Caco-2 (cell line): ENCODE results near the gene P3H2. TPM values are rescaled to one million over a fixed set of nuclear protein-coding genes. Genes with fewer than 3 reads are reported as not detected.

Experiments
- BruUV-seq: library from RNA; stranded (reverse); fragments of 400-500 nt; replicated peaks from 2 replicates; lab custom pipeline; 2021; lab: Mats Ljungman, UMichigan
- CTCF ChIA-PET: fragments of 300-600 bp; sonication (Branson Sonifier 250); formaldehyde crosslinking; loops from one replicate; lab custom pipeline; 2022; ENCODE audit warnings: antibody characterized with exemption; lab: Charles Lee
- POLR2A ChIA-PET: fragments of 300-600 bp; sonication (Branson Sonifier 250); formaldehyde crosslinking; loops from one replicate; lab custom pipeline; 2022; ENCODE audit warnings: antibody characterized with exemption; lab: Charles Lee
- DNase-seq, 2 experiments: peaks; one replicate each; pipeline versions ENCODE4 v3.0.0 to v3.0.0-alpha.2; 2020 to 2022
- H3K27me3 ChIP-seq: replicated peaks from 2 replicates; pipeline ENCODE4 v1.6.0; 2011; ENCODE audit warnings: low read length; ENCODE audit not compliant: control insufficient read depth, insufficient read depth
- H3K36me3 ChIP-seq: 2 replicates; pipeline ENCODE4 v1.5.1; 2011; ENCODE audit warnings: low read length; ENCODE audit not compliant: control insufficient read depth, insufficient read depth
- H3K4me1 ChIP-seq: fragments of 250-450 bp; sonication (Bioruptor Pico); 2 replicates; pipeline ENCODE4 v1.5.1; 2020; ENCODE audit warnings: mild to moderate bottlenecking
- H3K4me3 ChIP-seq: 2 replicates; pipeline ENCODE4 v1.5.1; 2011; ENCODE audit warnings: low read depth, mild to moderate bottlenecking, control low read depth, low read length
- H3K9me3 ChIP-seq: fragments of 250-450 bp; sonication (Bioruptor Pico); 2 replicates; pipeline ENCODE4 v1.5.1; 2020; ENCODE audit warnings: mild to moderate bottlenecking, moderate library complexity
- H3K27ac Mint-ChIP-seq: one replicate; pipeline ENCODE4 v1.8.0; 2022; ENCODE audit warnings: mixed read lengths; ENCODE audit not compliant: unreplicated experiment
- H3K27me3 Mint-ChIP-seq: one replicate; pipeline ENCODE4 v1.8.0; 2022; ENCODE audit warnings: mixed read lengths; ENCODE audit not compliant: insufficient read depth, unreplicated experiment
- H3K36me3 Mint-ChIP-seq: one replicate; pipeline ENCODE4 v1.8.0; 2022; ENCODE audit warnings: mild to moderate bottlenecking, mixed read lengths; ENCODE audit not compliant: insufficient read depth, unreplicated experiment
- H3K4me1 Mint-ChIP-seq: one replicate; pipeline ENCODE4 v1.8.0; 2022; ENCODE audit warnings: low read depth, mixed read lengths; ENCODE audit not compliant: unreplicated experiment
- H3K4me3 Mint-ChIP-seq: one replicate; pipeline ENCODE4 v1.8.0; 2022; ENCODE audit warnings: mild to moderate bottlenecking, moderate library complexity, mixed read lengths; ENCODE audit not compliant: unreplicated experiment
- H3K9me3 Mint-ChIP-seq: one replicate; pipeline ENCODE4 v1.8.0; 2022; ENCODE audit warnings: mixed read lengths; ENCODE audit not compliant: unreplicated experiment
- CTCF ChIP-seq, 2 experiments: fragments of 200-600 bp in 1 of 2; IDR thresholded peaks; 1 replicate in 1 of 2; 2 replicates in 1 of 2; pipeline versions ENCODE4 v1.5.1 to v1.8.0; 2011 to 2022; ENCODE audit warnings: antibody characterized with exemption in 1 of 2, control low read depth in 1 of 2, inconsistent platforms in 1 of 2, low read depth in 1 of 2, low read length in 1 of 2, mild to moderate bottlenecking in 1 of 2, moderate library complexity in 1 of 2; ENCODE audit not compliant: insufficient read depth in 1 of 2, severe bottlenecking in 1 of 2, unreplicated experiment in 1 of 2
- intact Hi-C: fragments of 100-400 bp; cut with micrococcal nuclease; formaldehyde crosslinking; loops from one replicate; pipeline ENCODE4 v1.10.0; 2022; ENCODE audit not compliant: unreplicated experiment
- total RNA-seq: library from RNA; stranded (reverse); gene quantifications from 2 replicates; pipeline ENCODE4 v1.2.3, GENCODE V29; 2022

The P3H2 gene
- total RNA-seq, 1 experiment from 2014 or later, result 55.8 TPM

DNA sequence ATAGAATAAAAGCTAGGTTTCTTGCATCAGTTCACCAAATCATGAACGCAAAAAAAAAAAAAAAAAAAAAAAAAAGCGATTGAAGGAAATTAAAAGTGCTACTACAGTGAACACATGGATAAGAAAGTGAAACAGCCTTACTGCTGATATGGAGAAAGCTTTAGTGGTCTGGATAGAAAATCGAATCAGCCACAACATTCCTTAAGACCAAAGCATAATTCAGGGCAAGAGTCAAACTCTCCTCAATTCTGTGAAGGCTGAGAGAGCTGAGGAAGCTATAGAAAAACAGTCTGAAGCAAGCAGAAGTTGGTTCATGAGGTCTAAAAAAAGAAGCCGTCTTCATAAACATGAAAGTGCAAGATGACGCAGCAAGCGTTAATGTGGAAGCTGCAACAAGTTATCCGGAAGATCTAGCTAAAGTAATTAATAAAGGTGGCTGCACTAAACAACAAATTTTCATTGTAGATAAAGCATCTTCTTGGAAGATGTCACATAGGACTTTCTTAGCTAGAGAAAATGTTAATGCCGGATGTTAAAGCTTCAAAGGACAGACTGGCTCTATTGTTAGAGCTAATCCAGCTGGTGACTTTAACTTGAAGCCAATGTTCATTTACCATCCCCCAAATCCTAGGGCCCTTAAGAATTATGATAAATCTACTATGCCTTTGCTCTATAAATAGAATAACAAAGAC, 19.2 kb downstream of the P3H2 start:
- Mint-ChIP-seq H3K4me1 (peaks cover 14% of the 10 kb centered on the region), H3K27ac (no peak overlapping the region), H3K9me3 (no peaks in the 10 kb centered on the region), H3K4me3 (no peak overlapping the region), H3K27me3 (no peaks in the 10 kb centered on the region), H3K36me3 (peaks cover 6% of the 10 kb centered on the region)
- H3K4me1 ChIP-seq, result peaks cover 14% of the 10 kb centered on the region; the same call in 1 of the 2 replicates
- no peak overlapping the region for H3K4me3 ChIP-seq
- no peak for DNase-seq
- no peaks in the 10 kb centered on the region for H3K36me3 ChIP-seq
- H3K9me3 ChIP-seq, result no peaks in the 10 kb centered on the region
- POLR2A ChIA-PET, result no interaction called here
- BruUV-seq, result no TSS peak
- intact Hi-C loops, result no loop called here
- no peaks in the 10 kb centered on the region for H3K27me3 ChIP-seq
- CTCF ChIA-PET, result no interaction called here
- no peak for TF ChIP-seq CTCF (IDR thresholded peaks at IDR 0.05; ENCODE audit: insufficient read depth in 1 of 2, low read depth in 1 of 2, low read length in 1 of 2, severe bottlenecking in 1 of 2, unreplicated experiment in 1 of 2)

- BruUV-seq, result no TSS peak
- Mint-ChIP-seq H3K4me1 (peaks cover 11% of the 10 kb centered on the region), H3K4me3 (no peak overlapping the region), H3K27me3 (no peaks in the 10 kb centered on the region), H3K9me3 (no peaks in the 10 kb centered on the region), H3K27ac (no peak overlapping the region), H3K36me3 (no peaks in the 10 kb centered on the region)
- DNase-seq, result no peak
- Histone ChIP-seq H3K9me3 (no peaks in the 10 kb centered on the region), H3K4me3 (no peak overlapping the region), H3K27me3 (no peaks in the 10 kb centered on the region), H3K36me3 (no peaks in the 10 kb centered on the region), H3K4me1 (peaks cover 14% of the 10 kb centered on the region; the same call in 1 of the 2 replicates)
- TF ChIP-seq CTCF (IDR thresholded peaks at IDR 0.05; ENCODE audit: insufficient read depth in 1 of 2, low read depth in 1 of 2, low read length in 1 of 2, severe bottlenecking in 1 of 2, unreplicated experiment in 1 of 2), result no peak
- intact Hi-C loops, result no loop called here
- ChIA-PET CTCF (no interaction called here), POLR2A (no interaction called here)
These were observed 21.6 kb downstream of the P3H2 start for GRCh38 chr3:190099099-190099498.

DNA sequence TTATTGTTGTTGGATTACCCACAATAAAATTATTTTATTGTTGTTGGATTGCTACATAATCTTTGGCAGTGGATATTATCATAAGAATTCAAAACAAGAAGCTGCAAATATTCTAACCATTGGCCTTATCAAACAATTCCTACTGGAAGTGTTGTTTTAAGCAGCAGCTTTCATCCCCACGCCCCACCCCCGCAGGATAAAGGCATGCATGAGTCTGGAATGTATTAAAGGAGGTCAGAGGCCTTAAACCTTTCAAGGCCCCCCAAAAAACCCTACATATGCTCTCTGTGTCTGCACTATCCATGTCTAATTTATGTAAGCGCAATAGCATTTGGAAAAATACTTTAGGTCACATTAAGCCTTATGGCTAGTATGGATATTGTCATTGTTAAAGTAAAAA, 23.1 kb downstream of the P3H2 start:
- H3K4me3 ChIP-seq, result no peak overlapping the region
- no peak for TF ChIP-seq CTCF (IDR thresholded peaks at IDR 0.05; ENCODE audit: insufficient read depth in 1 of 2, low read depth in 1 of 2, low read length in 1 of 2, severe bottlenecking in 1 of 2, unreplicated experiment in 1 of 2)
- Mint-ChIP-seq H3K9me3 (no peaks in the 10 kb centered on the region), H3K27me3 (no peaks in the 10 kb centered on the region), H3K36me3 (no peaks in the 10 kb centered on the region), H3K27ac (no peak overlapping the region), H3K4me1 (peaks cover 12% of the 10 kb centered on the region), H3K4me3 (no peak overlapping the region)
- peaks cover 14% of the 10 kb centered on the region; the same call in 1 of the 2 replicates for H3K4me1 ChIP-seq
- BruUV-seq, result no TSS peak
- peak in 1 of 2 experiments; percentile 27 for DNase-seq
- POLR2A ChIA-PET, result no interaction called here
- H3K36me3 ChIP-seq, result no peaks in the 10 kb centered on the region
- H3K27me3 ChIP-seq, result no peaks in the 10 kb centered on the region
- H3K9me3 ChIP-seq, result no peaks in the 10 kb centered on the region
- intact Hi-C loops, result no loop called here
- CTCF ChIA-PET, result no interaction called here
